Esophagus squamous epithelium (tissue), 4 donors: ENCODE results near the gene GABRG3.

Source experiments
- POLR2A ChIP-seq, 4 donors: fragments of 450-650 bp; IDR thresholded peaks; one replicate each; pipeline ENCODE4 v1.6.1; 2017; ENCODE audit warnings: antibody characterized with exemption in 4 of 4, mild to moderate bottlenecking in 4 of 4, moderate library complexity in 3 of 4
- TF ChIP-seq, protein P1 (sequence below), 6 experiments: fragments of 450-650 bp in 4 of 6; fragments of 200-600 bp in 2 of 6; sonication (generic) in 2 of 6; IDR thresholded peaks; one replicate each; pipeline ENCODE4 v1.5.1; 2016 to 2019; ENCODE audit warnings: antibody characterized with exemption in 6 of 6, mild to moderate bottlenecking in 4 of 6, moderate library complexity in 4 of 6

DNA sequence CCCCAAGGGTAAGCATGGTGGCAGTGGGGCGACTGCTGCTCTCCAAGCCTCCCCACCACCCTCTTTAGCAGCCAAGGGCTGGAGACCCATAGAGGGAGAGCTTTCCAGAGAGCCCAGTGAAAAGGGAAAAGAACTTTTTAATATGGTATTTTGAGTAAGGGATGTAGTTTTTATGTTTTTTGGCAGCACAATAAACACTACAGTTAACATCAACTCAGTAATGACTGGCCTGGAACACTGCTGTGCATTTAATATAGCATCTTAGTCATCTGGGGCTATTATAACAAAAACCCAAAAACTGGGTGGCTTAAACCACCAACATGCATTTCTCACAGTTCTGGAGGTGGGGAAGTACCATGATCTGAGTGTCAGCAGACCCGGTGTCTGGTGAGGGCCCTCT lies 495.8 kb downstream of the GABRG3 start:
- TF ChIP-seq, protein P1, sequence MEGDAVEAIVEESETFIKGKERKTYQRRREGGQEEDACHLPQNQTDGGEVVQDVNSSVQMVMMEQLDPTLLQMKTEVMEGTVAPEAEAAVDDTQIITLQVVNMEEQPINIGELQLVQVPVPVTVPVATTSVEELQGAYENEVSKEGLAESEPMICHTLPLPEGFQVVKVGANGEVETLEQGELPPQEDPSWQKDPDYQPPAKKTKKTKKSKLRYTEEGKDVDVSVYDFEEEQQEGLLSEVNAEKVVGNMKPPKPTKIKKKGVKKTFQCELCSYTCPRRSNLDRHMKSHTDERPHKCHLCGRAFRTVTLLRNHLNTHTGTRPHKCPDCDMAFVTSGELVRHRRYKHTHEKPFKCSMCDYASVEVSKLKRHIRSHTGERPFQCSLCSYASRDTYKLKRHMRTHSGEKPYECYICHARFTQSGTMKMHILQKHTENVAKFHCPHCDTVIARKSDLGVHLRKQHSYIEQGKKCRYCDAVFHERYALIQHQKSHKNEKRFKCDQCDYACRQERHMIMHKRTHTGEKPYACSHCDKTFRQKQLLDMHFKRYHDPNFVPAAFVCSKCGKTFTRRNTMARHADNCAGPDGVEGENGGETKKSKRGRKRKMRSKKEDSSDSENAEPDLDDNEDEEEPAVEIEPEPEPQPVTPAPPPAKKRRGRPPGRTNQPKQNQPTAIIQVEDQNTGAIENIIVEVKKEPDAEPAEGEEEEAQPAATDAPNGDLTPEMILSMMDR (IDR thresholded peaks at IDR 0.05), result no peak
- no peak for TF ChIP-seq POLR2A (IDR thresholded peaks at IDR 0.05)
